ENCODE results near the gene INTS13.
"Not testable (repeated sequence)": the region's sequence is repeated elsewhere in the genome, so short reads cannot be mapped to it uniquely, and the experiment has no call there.

Gene INTS13

DNA sequence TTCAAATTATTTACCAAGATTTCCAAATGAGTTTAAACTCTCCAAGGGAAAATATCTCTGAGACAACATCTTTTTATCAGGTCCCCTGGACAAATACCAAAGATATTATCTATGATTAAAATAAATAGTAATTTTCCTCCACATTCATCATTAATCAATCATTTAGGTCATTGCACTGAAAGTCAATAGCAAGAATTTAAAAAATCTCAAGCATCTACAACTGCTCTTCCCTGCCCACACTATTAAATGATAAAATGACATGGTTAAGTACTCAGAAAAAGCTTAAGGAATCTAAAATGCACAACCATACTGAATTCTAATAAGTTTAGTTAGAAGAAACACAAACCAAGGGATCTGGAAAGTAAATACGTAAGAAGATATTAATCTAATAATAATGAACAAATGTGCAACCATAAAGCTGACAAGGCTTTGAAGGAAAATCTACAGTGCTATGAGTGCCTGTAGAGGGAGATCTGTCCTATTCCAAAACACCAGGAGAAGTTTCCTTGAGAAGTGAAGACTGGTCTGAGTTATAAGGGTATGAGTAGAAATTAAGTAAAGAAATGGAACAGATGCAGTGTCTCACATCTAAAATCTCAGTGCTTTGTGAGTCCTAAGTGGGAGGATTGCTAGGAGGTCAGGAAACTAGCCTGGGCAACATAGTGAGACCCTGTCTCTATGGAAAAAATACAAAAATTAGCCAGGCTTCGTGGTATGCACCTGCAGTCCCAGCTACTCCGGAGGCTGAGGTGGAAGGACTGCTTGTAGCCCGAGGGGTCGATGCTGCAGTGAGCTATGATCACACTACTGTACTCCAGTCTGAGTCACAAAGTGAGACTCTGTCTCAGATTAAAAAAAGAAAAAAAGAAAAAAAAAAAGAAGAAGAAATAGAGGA is 19.2 kb downstream of the INTS13 start:
- TF ChIP-seq, protein P1, sequence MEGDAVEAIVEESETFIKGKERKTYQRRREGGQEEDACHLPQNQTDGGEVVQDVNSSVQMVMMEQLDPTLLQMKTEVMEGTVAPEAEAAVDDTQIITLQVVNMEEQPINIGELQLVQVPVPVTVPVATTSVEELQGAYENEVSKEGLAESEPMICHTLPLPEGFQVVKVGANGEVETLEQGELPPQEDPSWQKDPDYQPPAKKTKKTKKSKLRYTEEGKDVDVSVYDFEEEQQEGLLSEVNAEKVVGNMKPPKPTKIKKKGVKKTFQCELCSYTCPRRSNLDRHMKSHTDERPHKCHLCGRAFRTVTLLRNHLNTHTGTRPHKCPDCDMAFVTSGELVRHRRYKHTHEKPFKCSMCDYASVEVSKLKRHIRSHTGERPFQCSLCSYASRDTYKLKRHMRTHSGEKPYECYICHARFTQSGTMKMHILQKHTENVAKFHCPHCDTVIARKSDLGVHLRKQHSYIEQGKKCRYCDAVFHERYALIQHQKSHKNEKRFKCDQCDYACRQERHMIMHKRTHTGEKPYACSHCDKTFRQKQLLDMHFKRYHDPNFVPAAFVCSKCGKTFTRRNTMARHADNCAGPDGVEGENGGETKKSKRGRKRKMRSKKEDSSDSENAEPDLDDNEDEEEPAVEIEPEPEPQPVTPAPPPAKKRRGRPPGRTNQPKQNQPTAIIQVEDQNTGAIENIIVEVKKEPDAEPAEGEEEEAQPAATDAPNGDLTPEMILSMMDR (IDR thresholded peaks at IDR 0.05; ENCODE audit: borderline replicate concordance, insufficient read depth, low read depth, low read length): no peak
- no peak overlapping the region for H3K4me3 ChIP-seq (ENCODE audit: low read depth, low read length)

DNA sequence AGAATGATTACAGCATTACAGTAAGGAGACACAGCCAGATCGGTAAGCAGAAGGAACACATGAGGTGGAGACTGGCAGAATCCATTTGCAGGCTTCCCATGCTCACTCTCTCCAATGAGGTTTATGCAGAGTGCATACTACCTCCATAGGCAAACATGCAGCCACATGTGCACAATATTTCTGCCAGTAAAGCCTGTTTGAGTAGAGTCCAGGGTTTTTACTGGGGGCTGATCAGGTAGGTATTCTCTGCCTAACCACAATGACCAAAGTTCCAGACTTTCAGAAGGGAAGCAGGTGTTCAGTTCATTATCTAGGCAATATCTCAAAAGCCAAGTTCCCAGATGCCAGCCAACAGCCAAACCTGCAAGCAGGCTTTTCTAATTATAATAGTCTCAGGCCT is 31.1 kb downstream of the INTS13 start:
- TF ChIP-seq, protein P1 (IDR thresholded peaks at IDR 0.05; ENCODE audit: borderline replicate concordance, insufficient read depth, low read depth, low read length): no peak
- no peak overlapping the region for H3K4me3 ChIP-seq (ENCODE audit: low read depth, low read length)

DNA sequence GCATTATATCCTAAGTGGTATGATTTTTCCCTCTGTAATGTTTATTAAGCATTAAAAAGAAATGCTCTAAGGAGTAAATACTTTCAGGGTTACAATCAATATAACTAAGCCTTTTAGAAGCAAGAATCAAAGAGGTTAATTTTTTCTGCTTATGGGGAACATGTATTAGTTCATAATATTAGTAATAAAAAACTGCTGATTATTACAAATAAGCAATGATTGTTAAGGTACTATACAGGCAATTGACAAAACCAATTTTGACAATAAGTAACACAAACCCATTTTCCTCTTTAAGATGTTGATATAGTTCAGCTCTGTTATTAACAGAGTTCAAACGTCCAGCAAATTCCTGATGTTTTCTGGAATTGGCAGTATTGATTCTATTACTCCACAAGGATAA is 31.8 kb downstream of the INTS13 start:
- TF ChIP-seq, protein P1 (IDR thresholded peaks at IDR 0.05; ENCODE audit: borderline replicate concordance, insufficient read depth, low read depth, low read length): no peak
- H3K4me3 ChIP-seq (ENCODE audit: low read depth, low read length): no peak overlapping the region

DNA sequence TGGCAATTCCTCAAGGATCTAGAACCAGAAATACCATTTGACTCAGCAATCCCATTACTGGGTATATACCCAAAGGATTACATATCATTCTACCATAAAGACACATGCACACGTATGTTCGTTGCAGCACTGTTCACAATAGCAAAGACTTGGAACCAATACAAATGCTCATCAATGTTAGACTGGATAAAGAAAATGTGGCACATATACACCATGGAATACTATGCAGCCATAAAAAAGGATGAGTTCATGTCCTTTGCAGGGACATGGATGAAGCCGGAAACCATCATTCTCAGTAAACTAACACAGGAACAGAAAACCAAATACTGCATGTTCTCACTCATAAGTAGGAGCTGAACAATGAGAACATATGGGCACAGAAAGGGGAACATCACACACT is 34.4 kb downstream of the INTS13 start:
- H3K4me3 ChIP-seq (ENCODE audit: low read depth, low read length): not testable (repeated sequence)

DNA sequence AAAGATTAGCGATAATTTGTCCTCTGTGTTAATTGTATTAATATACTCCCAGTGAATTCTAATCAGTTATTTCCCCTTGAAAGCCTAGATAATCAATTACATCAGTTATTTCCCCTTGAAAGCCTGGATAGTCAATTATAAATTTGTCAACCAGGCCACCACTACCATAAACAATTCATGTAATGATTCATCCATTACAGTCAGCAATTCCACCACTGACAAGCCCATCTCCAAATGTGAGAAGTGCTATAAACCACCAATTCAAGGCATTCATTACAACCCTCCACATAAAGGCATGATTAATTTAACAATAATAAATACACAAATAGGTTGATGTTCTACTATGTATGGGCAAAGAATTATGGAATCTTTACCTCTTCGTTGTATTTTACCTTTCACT is 40.9 kb downstream of the INTS13 start:
- no peak overlapping the region for H3K4me3 ChIP-seq (ENCODE audit: low read depth, low read length)
- TF ChIP-seq, protein P1 (IDR thresholded peaks at IDR 0.05; ENCODE audit: borderline replicate concordance, insufficient read depth, low read depth, low read length): no peak

DNA sequence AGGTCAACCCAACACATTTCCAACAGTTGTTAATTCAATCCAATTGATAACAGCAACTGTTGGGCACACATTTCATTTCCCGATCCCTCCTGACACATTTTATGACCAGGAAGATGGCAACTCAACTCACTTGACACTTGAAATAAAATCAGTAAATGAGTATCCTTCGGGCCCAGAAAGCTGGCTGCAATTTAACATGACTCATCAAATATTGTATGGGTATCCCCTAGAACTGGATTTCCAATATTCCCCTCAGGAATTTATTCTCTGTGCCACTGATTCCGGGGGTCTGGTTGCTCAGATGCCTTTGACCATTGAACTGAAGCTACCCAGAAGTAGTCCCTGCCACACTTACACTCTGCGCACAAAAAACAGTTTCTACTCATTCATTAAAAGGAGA is 42.1 kb downstream of the INTS13 start:
- no peak overlapping the region for H3K4me3 ChIP-seq (ENCODE audit: low read depth, low read length)
- TF ChIP-seq, protein P1 (IDR thresholded peaks at IDR 0.05; ENCODE audit: borderline replicate concordance, insufficient read depth, low read depth, low read length): no peak

DNA sequence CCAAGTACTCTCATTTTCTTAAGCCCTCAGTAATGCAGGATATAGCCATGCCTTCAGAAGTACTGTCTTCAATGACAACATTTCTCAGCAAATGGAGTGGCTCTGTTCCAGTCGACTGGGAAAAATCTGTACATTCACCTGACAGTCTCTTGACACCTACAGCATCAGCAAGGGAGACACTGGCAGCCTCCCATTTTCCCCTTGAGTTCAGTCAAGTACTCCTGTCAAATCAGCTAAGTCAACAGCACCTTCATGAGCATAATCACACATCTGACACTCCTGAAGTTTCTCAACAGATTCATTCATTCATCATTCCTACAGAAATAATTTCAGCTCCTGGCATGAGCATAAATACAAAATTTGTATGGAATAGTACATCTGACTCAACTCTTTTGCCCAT is 46.1 kb downstream of the INTS13 start:
- H3K4me3 ChIP-seq (ENCODE audit: low read depth, low read length): no peak overlapping the region
- TF ChIP-seq, protein P1 (IDR thresholded peaks at IDR 0.05; ENCODE audit: borderline replicate concordance, insufficient read depth, low read depth, low read length): no peak

Measured in GM12875 (cell line).